ENCODE results near the gene NRAS. TPM values are rescaled to one million over a fixed set of nuclear protein-coding genes. Genes with fewer than 3 reads are reported as not detected.

Gene NRAS
- total and polyA plus RNA-seq, 9 of the 15 experiments (the other 6 are each of a cell fraction or from before 2014, with no cell fraction given) = 40.7 to 94.5 (median 75.4) TPM

GRCh38 chr1:114702737-114703136, 13.8 kb downstream of the NRAS start:
- DNase-seq (ENCODE audit: extremely low read depth in 1 of 4, low spot score in 3 of 4) (no peak), ATAC-seq (peak; percentile 28; the same call in 2 of the 3 replicates), FAIRE-seq (no peak)
- Histone ChIP-seq H3K4me3 (no peak overlapping the region), H3K4me2 (ENCODE audit: insufficient read depth, low read length) (no peak overlapping the region), H3K36me3 (ENCODE audit: control insufficient read depth, insufficient read depth, low read length) (peaks cover 19% of the 10 kb centered on the region), H3K27ac (ENCODE audit: extremely low read depth, low read depth, low read length) (no peak overlapping the region), H3K9me3 (replicated peaks; ENCODE audit: control insufficient read depth, insufficient read depth, low read depth, low read length) (no peaks in the 10 kb centered on the region), H4K20me1 (replicated peaks; ENCODE audit: control insufficient read depth, insufficient read depth, low read length) (no peaks in the 10 kb centered on the region), H3K27me3 (ENCODE audit: control insufficient read depth in 2 of 2, insufficient read depth in 2 of 2, low read length in 2 of 2) (peaks cover 8 to 9% of the 10 kb centered on the region in 2 experiments), H3K9me1 (ENCODE audit: control insufficient read depth, insufficient read depth, low read length) (no peaks in the 10 kb centered on the region), H3K9ac (ENCODE audit: insufficient read depth in 1 of 2, low read depth in 2 of 2, low read length in 2 of 2) (no peak overlapping the region), H3K79me2 (ENCODE audit: control insufficient read depth, insufficient read depth, low read length) (no peaks in the 10 kb centered on the region), H2AFZ (ENCODE audit: low read depth, low read length) (no peak overlapping the region), H3K4me1 (replicated peaks in 1 of 2; ENCODE audit: control insufficient read depth in 2 of 2, insufficient read depth in 2 of 2, low read length in 2 of 2) (no peaks in the 10 kb centered on the region)
- in situ Hi-C loops (cut with MboI) (no loop called here), intact Hi-C loops (cut with micrococcal nuclease) (no loop called here)
- TF ChIP-seq POLR2AphosphoS2 (IDR thresholded peaks at IDR 0.05; ENCODE audit: low read length) (0 out of 2 replicates have a peak, but pooled peaks have one; percentile 19), XRCC5 (IDR thresholded peaks at IDR 0.05; ENCODE audit: low read depth, low read length) (no peak)
- 41% methylated on average over 5 of the region's 5 CpGs for WGBS (ENCODE audit: insufficient coverage, low coverage, missing lambda C conversion rate)
- BruUV-seq (replicated peaks) = no TSS peak
- ChIA-PET POLR2A (interaction anchor here (2.3 kb wide), 1 partner anchor 13 kb away, joined by 9 read pairs; no protein-coding TSS in a partner anchor), CTCF (ENCODE audit: low intra/inter-chr PET ratio) (no interaction called here)

DNA sequence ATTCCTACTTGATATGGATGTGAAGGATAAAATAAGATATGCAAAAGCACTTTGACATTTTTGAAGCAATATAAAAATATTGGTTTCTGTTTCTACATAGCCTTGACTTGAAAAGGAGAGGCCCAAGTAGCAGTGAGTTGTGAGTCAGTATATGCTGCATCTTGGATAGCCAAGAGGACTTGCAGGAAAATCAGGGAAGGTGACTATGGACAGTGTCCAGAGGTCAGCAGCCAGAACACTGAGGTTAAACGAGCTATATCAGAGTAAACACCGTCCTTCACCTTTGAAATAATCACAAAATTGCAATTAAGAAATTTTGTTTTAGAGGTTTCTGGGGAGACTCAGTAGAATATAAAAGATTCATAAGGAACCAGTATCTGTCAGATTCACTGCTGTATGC, 14.6 kb downstream of the NRAS start:
- Histone ChIP-seq H3K9ac (ENCODE audit: insufficient read depth in 1 of 2, low read depth in 2 of 2, low read length in 2 of 2) (no peak overlapping the region), H4K20me1 (replicated peaks; ENCODE audit: control insufficient read depth, insufficient read depth, low read length) (no peaks in the 10 kb centered on the region), H3K27ac (ENCODE audit: extremely low read depth, low read depth, low read length) (no peak overlapping the region), H3K4me3 (no peak overlapping the region), H3K79me2 (ENCODE audit: control insufficient read depth, insufficient read depth, low read length) (no peaks in the 10 kb centered on the region), H3K4me1 (replicated peaks in 1 of 2; ENCODE audit: control insufficient read depth in 2 of 2, insufficient read depth in 2 of 2, low read length in 2 of 2) (no peaks in the 10 kb centered on the region), H3K36me3 (ENCODE audit: control insufficient read depth, insufficient read depth, low read length) (peaks cover 11% of the 10 kb centered on the region; the same call in 2 of the 3 replicates), H3K9me3 (replicated peaks; ENCODE audit: control insufficient read depth, insufficient read depth, low read depth, low read length) (no peaks in the 10 kb centered on the region), H3K4me2 (ENCODE audit: insufficient read depth, low read length) (no peak overlapping the region), H2AFZ (ENCODE audit: low read depth, low read length) (no peak overlapping the region), H3K9me1 (ENCODE audit: control insufficient read depth, insufficient read depth, low read length) (no peaks in the 10 kb centered on the region), H3K27me3 (ENCODE audit: control insufficient read depth in 2 of 2, insufficient read depth in 2 of 2, low read length in 2 of 2) (peaks cover 9 to 15% of the 10 kb centered on the region in 2 experiments)
- CTCF ChIA-PET (ENCODE audit: low intra/inter-chr PET ratio) = no interaction called here
- POLR2A ChIA-PET = no interaction called here
- BruUV-seq (replicated peaks) = no TSS peak
- no peak for ATAC-seq
- no peak for DNase-seq (ENCODE audit: extremely low read depth in 1 of 4, low spot score in 3 of 4)
- no peak for FAIRE-seq
- 0% methylated on average over 2 of the region's 2 CpGs for WGBS (ENCODE audit: insufficient coverage, low coverage, missing lambda C conversion rate)
- in situ Hi-C loops (cut with MboI) (no loop called here), intact Hi-C loops (cut with micrococcal nuclease) (no loop called here)
- TF ChIP-seq PCBP2 (IDR thresholded peaks at IDR 0.05; ENCODE audit: low read depth, low read length, poor library complexity, severe bottlenecking) = no peak
- no peak for TF ChIP-seq UBTF (IDR thresholded peaks at IDR 0.05; ENCODE audit: borderline replicate concordance in 1 of 2, low read depth in 2 of 2, low read length in 2 of 2)
- no peak for TF ChIP-seq KAT8 (IDR thresholded peaks at IDR 0.05; ENCODE audit: low read depth)
- TF ChIP-seq ZNF449 (CRISPR knock-in tag; IDR thresholded peaks at IDR 0.05) = no peak
- no peak for TF ChIP-seq TSC22D4 (tag; IDR thresholded peaks at IDR 0.05)
- no peak for TF ChIP-seq MAFF (IDR thresholded peaks at IDR 0.05; ENCODE audit: low read length)
- TF ChIP-seq POLR2AphosphoS2 (IDR thresholded peaks at IDR 0.05; ENCODE audit: low read length) = no peak
- no peak for TF ChIP-seq MIER1 (IDR thresholded peaks at IDR 0.05; ENCODE audit: low read depth)
- TF ChIP-seq ZNF165 (CRISPR knock-in tag; IDR thresholded peaks at IDR 0.05; ENCODE audit: borderline replicate concordance) = no peak
- TF ChIP-seq CBX2 (IDR thresholded peaks at IDR 0.05; ENCODE audit: insufficient read depth, low read length, poor library complexity, severe bottlenecking) = no peak
- TF ChIP-seq NR4A1 (CRISPR knock-in tag; IDR thresholded peaks at IDR 0.05) = no peak
- TF ChIP-seq NR4A1 (tag; IDR thresholded peaks at IDR 0.05) = no peak
